ENCODE measurements around the gene STK39.
"Not testable (repeated sequence)": the region's sequence is repeated elsewhere in the genome, so short reads cannot be mapped to it uniquely, and the experiment has no call there.

GRCh38 chr2:168042127-168042824 is 205.1 kb downstream of the STK39 start:
- not testable (repeated sequence) for TF ChIP-seq GABPA (IDR thresholded peaks at IDR 0.05; ENCODE audit: low read depth); CTCF (IDR thresholded peaks at IDR 0.05; ENCODE audit: insufficient read depth, low read length); POLR2AphosphoS5 (IDR thresholded peaks at IDR 0.05; ENCODE audit: low read depth)
- 0 out of 2 replicates have a peak, but pooled peaks have one; percentile 28 for TF ChIP-seq SPI1 (IDR thresholded peaks at IDR 0.05; ENCODE audit: borderline replicate concordance, low read depth)

All from HL-60 (cell line).